SHP77 treated with DMSO at 0.1 percent for 48 hours (cell line): ENCODE measurements around the gene NPIPA7.
"Not testable (repeated sequence)": the region's sequence is repeated elsewhere in the genome, so short reads cannot be mapped to it uniquely, and the experiment has no call there.

Experiments
- DNase-seq: peaks from one replicate; lab custom pipeline; 2025; lab: John Stamatoyannopoulos, UW

Gene NPIPA7

DNA sequence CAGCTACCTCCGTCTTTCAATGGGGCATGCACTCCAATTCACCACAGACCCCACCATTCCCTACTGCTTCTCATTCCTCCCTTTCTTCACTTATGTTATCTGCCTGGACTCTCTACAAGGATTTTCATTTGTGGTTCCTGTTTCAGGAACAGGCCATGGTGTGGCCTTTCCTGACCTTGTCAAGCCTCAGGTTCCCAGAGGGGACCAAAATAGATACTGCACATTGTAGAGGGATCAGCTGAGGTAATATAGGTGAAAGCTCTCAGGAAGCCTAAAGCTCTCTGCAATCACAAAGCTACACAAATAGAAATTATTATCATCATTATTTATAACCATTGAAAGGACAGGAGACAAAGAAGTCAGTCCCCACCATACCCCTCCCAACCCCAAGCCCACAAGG, 41.6 kb downstream of the NPIPA7 start:
- DNase-seq, result not testable (repeated sequence)

DNA sequence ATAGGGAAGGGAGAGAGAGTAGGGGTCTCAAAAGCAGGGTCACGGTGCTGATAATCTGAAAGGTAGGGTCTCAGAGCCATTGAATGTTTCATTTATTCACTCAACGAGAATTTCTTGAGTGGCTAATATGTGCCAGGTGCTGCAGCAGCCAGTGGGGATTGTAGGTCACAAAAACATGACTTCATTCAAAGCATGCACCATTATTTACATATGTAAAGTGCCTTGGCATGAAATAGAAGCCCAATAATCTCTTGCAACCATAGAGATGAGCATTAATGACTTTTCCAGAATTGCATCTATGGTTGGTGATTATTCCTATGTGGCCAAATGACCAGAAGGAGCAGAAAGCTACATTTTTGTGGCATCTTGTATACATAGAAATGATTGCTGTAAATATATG, 46.2 kb downstream of the NPIPA7 start:
- not testable (repeated sequence) for DNase-seq

DNA sequence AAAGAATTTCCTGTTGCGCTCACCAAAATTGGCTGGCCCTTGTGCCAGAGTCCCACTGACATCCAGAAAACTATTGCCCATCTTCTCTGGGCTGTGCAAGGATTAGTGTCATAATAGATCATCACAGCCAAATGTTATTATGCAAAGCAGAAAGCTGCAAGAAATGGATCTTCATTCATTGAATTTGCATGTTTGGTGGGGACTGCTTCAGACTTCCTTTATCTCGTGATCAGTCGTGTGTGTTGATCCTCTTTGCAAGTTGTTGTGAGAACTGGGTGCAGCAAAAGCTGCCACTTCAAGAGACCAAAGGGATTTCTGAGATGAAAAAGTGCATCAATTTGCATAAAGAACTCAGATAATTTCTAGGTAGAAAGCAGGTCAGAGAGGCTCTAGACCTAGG, 52.2 kb downstream of the NPIPA7 start:
- DNase-seq, result not testable (repeated sequence)

DNA sequence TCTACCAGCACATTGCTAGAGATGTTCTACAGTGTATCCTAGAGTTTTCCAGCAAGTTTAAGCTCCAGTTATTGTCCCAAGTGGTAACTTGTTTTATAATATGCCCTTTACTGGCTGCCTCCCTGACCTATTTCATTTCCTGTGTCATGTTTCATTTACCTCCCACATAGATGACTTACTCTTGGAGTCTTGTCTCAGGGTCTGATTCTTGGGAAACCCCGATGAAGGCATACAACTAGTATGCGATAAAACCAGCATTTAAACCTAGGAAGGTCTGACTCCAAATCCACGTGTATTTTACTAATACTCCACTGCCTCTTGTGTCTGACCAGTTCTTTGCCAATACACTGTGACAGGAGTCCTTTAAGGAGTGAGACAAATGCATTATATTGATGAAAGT, 55.8 kb downstream of the NPIPA7 start:
- not testable (repeated sequence) for DNase-seq

DNA sequence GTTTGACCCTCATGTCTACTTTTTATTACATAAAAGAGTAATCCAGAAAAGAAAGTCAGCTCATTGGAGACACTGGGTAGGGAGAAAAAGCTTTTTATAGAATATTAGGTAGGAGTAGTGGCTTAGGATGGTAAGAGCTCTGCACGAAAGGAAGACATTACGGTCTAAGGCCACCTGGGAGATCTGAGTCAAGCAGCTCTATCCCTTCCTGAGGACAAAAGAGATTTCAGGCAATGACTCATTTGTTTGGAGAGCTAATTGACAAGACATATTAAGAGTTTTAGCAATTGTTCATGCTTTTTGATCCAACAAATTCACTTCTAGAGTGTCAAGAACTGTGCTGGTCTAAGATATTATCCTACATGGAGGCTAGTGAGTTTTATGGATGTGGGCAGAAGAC, 62.5 kb downstream of the NPIPA7 start:
- not testable (repeated sequence) for DNase-seq
